HCT116 (cell line): ENCODE data around the gene TK1. TPM values are rescaled to one million over a fixed set of nuclear protein-coding genes. Genes with fewer than 3 reads are reported as not detected.

Experiments
- ATAC-seq: fragments of 200-7000 bp; cut with Tn5 transposase; 2 replicates; pipeline ENCODE4 v1.9.1; 2020; ENCODE audit warnings: mild to moderate bottlenecking, moderate library complexity
- BruUV-seq: library from RNA; stranded (reverse); fragments of 400-500 nt; replicated peaks from 2 replicates; lab custom pipeline; 2021; lab: Mats Ljungman, UMichigan
- CTCF ChIA-PET: fragments of 300-600 bp; sonication (Branson Sonifier 250); formaldehyde crosslinking; loops from one replicate; lab custom pipeline; 2021; ENCODE audit warnings: antibody characterized with exemption; lab: Charles Lee
- POLR2A ChIA-PET: fragments of 300-600, 350-600 bp; sonication (Branson Sonifier 250); formaldehyde crosslinking; loops from one replicate; lab custom pipeline; 2021; ENCODE audit warnings: antibody characterized with exemption; lab: Charles Lee
- RAD21 ChIA-PET, 2 experiments: fragments of 300-600 bp; sonication (Branson Sonifier 250); formaldehyde crosslinking; loops; one replicate each; lab custom pipeline; 2023; ENCODE audit warnings: low total read pairs in 2 of 2; ENCODE audit not compliant: uncharacterized antibody in 2 of 2, unreplicated experiment in 2 of 2, low non-redundant PET in 1 of 2; lab: Charles Lee
- DNase-seq: peaks from one replicate; pipeline ENCODE4 v3.0.0-alpha.2; 2010; ENCODE audit warnings: low read depth, low spot score
- H2AFZ ChIP-seq: fragments of 200-600 bp; shearing (Covaris generic), sonication (generic); 2 replicates; pipeline ENCODE4 v1.6.1; 2017; ENCODE audit warnings: low read depth, mixed run types, mixed read lengths, antibody characterized with exemption, low read length; ENCODE audit not compliant: poor library complexity, severe bottlenecking
- H3K27ac ChIP-seq: 2 replicates; pipeline ENCODE4 v1.5.1; 2012; ENCODE audit warnings: low read depth, low read length
- H3K27me3 ChIP-seq: fragments of 200-600 bp; sonication (generic); 2 replicates; pipeline ENCODE4 v1.6.1; 2016; ENCODE audit warnings: mixed run types, low read length, mixed read lengths; ENCODE audit not compliant: insufficient read depth
- H3K36me3 ChIP-seq, 2 experiments: fragments of 200-500 bp in 1 of 2; fragments of 200-600 bp in 1 of 2; sonication (Bioruptor generic) in 1 of 2; sonication (generic) in 1 of 2; 2 replicates each; pipeline versions ENCODE4 v1.5.1 to v1.6.1; 2014 to 2016; ENCODE audit warnings: low read length in 2 of 2, inconsistent platforms in 1 of 2, mixed read lengths in 1 of 2, mixed run types in 1 of 2; ENCODE audit not compliant: insufficient read depth in 2 of 2, control insufficient read depth in 1 of 2
- H3K4me1 ChIP-seq, 2 experiments: fragments of 200-600 bp in 1 of 2; sonication (generic) in 1 of 2; 2 replicates each; pipeline versions ENCODE4 v1.5.1 to v1.6.1; 2012 to 2017; ENCODE audit warnings: low read length in 2 of 2, inconsistent platforms in 1 of 2, mild to moderate bottlenecking in 1 of 2, mixed read lengths in 1 of 2, mixed run types in 1 of 2, moderate library complexity in 1 of 2; ENCODE audit not compliant: insufficient read depth in 2 of 2, control insufficient read depth in 1 of 2
- H3K4me2 ChIP-seq: fragments of 200-600 bp; sonication (generic); 2 replicates; pipeline ENCODE4 v1.6.1; 2017; ENCODE audit warnings: mixed run types, low read length, mixed read lengths
- H3K4me3 ChIP-seq, 2 experiments: fragments of 200-600 bp in 1 of 2; sonication (generic) in 1 of 2; replicated peaks in 1 of 2; 2 replicates each; pipeline ENCODE4 v1.5.1; 2011 to 2016; ENCODE audit warnings: low read length in 2 of 2, control low read depth in 1 of 2, low read depth in 1 of 2, mild to moderate bottlenecking in 1 of 2, mixed read lengths in 1 of 2, mixed run types in 1 of 2
- H3K79me2 ChIP-seq: fragments of 200-600 bp; sonication (generic); 2 replicates; pipeline ENCODE4 v1.6.1; 2017; ENCODE audit warnings: mild to moderate bottlenecking, mixed run types, low read length, moderate library complexity, mixed read lengths; ENCODE audit not compliant: insufficient read depth
- H3K9ac ChIP-seq: fragments of 200-600 bp; sonication (generic); 2 replicates; pipeline ENCODE4 v1.6.1; 2016; ENCODE audit warnings: low read length, mixed read lengths
- H3K9me2 ChIP-seq: fragments of 200-600 bp; sonication (generic), shearing (Covaris generic); 2 replicates; pipeline ENCODE4 v1.6.1; 2017; ENCODE audit warnings: mixed run types, mild to moderate bottlenecking, moderate library complexity; ENCODE audit not compliant: insufficient read depth
- H3K9me3 ChIP-seq, 2 experiments: fragments of 200-500 bp in 1 of 2; fragments of 200-600 bp in 1 of 2; sonication (Bioruptor generic) in 1 of 2; sonication (generic) in 1 of 2; 2 replicates each; pipeline ENCODE4 v1.6.1; 2014 to 2017; ENCODE audit warnings: low read length in 2 of 2, mixed read lengths in 2 of 2, inconsistent platforms in 1 of 2, low read depth in 1 of 2, mild to moderate bottlenecking in 1 of 2, mixed run types in 1 of 2, moderate library complexity in 1 of 2; ENCODE audit not compliant: control insufficient read depth in 1 of 2, insufficient read depth in 1 of 2
- H4K20me1 ChIP-seq: fragments of 200-600 bp; sonication (generic), shearing (Covaris generic); 2 replicates; pipeline ENCODE4 v1.6.1; 2017; ENCODE audit warnings: mixed run types, mild to moderate bottlenecking, moderate library complexity; ENCODE audit not compliant: insufficient read depth
- CBX3 ChIP-seq: IDR thresholded peaks from 2 replicates; pipeline ENCODE4 v1.6.1; 2012; ENCODE audit warnings: low read depth
- CEBPB ChIP-seq: IDR thresholded peaks from 2 replicates; pipeline ENCODE4 v1.6.1; 2012; ENCODE audit warnings: low read depth
- EGR1 ChIP-seq: IDR thresholded peaks from 2 replicates; pipeline ENCODE4 v1.6.1; 2012; ENCODE audit warnings: low read depth
- ELF1 ChIP-seq: IDR thresholded peaks from 2 replicates; pipeline ENCODE4 v1.6.1; 2012; ENCODE audit warnings: low read depth, borderline replicate concordance
- EZH2phosphoT487 ChIP-seq: fragments of 200-600 bp; IDR thresholded peaks from 2 replicates; pipeline ENCODE4 v1.6.1; 2018; ENCODE audit warnings: antibody characterized with exemption, borderline replicate concordance
- FOSL1 ChIP-seq: IDR thresholded peaks from 2 replicates; pipeline ENCODE4 v1.6.1; 2012; ENCODE audit warnings: low read depth
- MAX ChIP-seq: IDR thresholded peaks from 2 replicates; pipeline ENCODE4 v1.6.1; 2012
- POLR2A ChIP-seq: IDR thresholded peaks from 2 replicates; pipeline ENCODE4 v1.7.0; 2011; ENCODE audit warnings: borderline replicate concordance; ENCODE audit not compliant: insufficient read depth, insufficient read length; ENCODE audit errors: extremely low read depth
- RAD21 ChIP-seq: IDR thresholded peaks from 2 replicates; pipeline ENCODE4 v1.6.1; 2012; ENCODE audit warnings: low read depth, mild to moderate bottlenecking
- REST ChIP-seq: IDR thresholded peaks from 2 replicates; pipeline ENCODE4 v1.6.1; 2012; ENCODE audit warnings: low read depth
- SIN3A ChIP-seq: IDR thresholded peaks from 2 replicates; pipeline ENCODE4 v1.6.1; 2012; ENCODE audit warnings: low read depth
- SP1 ChIP-seq: IDR thresholded peaks from 2 replicates; pipeline ENCODE4 v1.6.1; 2012; ENCODE audit warnings: low read depth
- SRF ChIP-seq: IDR thresholded peaks from 2 replicates; pipeline ENCODE4 v1.6.1; 2012; ENCODE audit warnings: low read depth
- TCF7L2 ChIP-seq: IDR thresholded peaks from 2 replicates; pipeline ENCODE4 v1.7.0; 2011; ENCODE audit warnings: borderline replicate concordance, inconsistent platforms; ENCODE audit not compliant: insufficient read depth, insufficient read length; ENCODE audit errors: extremely low read depth
- YY1 ChIP-seq: IDR thresholded peaks from 2 replicates; pipeline ENCODE4 v1.6.1; 2011; ENCODE audit warnings: low read length, low read depth, moderate library complexity, mild to moderate bottlenecking; ENCODE audit not compliant: insufficient replicate concordance; ENCODE audit errors: extremely low read depth
- ZFX ChIP-seq: fragments of 450-650 bp; IDR thresholded peaks from 2 replicates; pipeline ENCODE4 v1.6.1; 2017
- ZNF274 ChIP-seq: fragments of 200-500 bp; sonication (Bioruptor generic); IDR thresholded peaks from 2 replicates; pipeline ENCODE4 v1.6.1; 2014; ENCODE audit warnings: mild to moderate bottlenecking, low read depth, low read length, inconsistent platforms
- intact Hi-C: fragments of 100-400 bp; cut with micrococcal nuclease; formaldehyde crosslinking; loops from 2 replicates; pipeline ENCODE4 v1.10.0; 2022
- total RNA-seq: library from RNA; stranded (reverse); gene quantifications from one replicate; pipeline ENCODE4 v1.2.1, GENCODE V29; 2021; ENCODE audit not compliant: unreplicated experiment
- TF ChIP-seq, protein P1 (sequence below): IDR thresholded peaks from 2 replicates; pipeline ENCODE4 v1.6.1; 2011; ENCODE audit warnings: mild to moderate bottlenecking, low read length, moderate library complexity; ENCODE audit not compliant: insufficient replicate concordance; ENCODE audit errors: extremely low read depth
- TF ChIP-seq, protein P2 (sequence below), 3 experiments: fragments of 200-600 bp in 1 of 3; sonication (generic) in 1 of 3; IDR thresholded peaks in 2 of 3; conservative IDR thresholded peaks in 1 of 3; 2 replicates each; pipeline ENCODE4 v1.5.1; 2012 to 2017; ENCODE audit warnings: low read depth in 2 of 3, low read length in 2 of 3, antibody characterized with exemption in 1 of 3, borderline replicate concordance in 1 of 3, control low read depth in 1 of 3, mild to moderate bottlenecking in 1 of 3, mixed read lengths in 1 of 3, mixed run types in 1 of 3, moderate library complexity in 1 of 3; ENCODE audit not compliant: insufficient read depth in 1 of 3

The TK1 gene
- total RNA-seq, 1 experiment from 2014 or later = 315 TPM

DNA sequence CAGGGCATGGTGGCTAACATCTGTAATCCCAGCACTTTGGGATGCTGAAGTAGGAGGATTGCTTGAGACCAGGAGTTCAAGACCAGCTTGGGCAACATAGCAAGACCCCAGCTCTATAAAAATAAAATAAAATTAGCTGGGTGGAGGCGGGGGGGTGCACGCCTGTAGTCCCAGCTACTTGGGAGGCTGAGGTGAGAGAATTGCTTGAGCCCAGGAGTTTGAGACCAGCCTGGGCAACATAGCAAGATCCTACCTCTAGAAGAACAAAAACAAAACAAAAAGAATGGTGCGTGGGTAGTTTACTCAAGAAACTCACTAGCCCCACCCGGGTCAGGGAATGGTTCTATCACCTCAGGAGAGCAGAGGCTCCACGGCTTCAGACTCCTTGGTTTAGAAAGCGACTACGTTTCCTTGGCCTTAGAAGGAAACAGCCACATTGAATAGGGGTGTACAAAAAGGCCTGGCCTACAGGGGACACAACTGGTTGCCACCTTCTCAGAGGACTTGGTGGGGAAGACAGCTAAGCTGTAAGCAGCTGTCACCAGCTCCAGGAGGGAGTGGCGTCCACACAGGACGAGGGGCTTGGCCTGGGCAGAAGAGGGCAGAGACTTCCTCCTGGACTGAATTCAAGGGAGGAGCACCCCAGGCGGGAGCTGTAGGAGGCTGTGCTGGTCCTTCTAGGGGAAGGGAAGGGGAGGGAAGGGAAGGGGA, 716 bp downstream of the TK1 start:
- Histone ChIP-seq H3K27me3 (no peaks in the 10 kb centered on the region), H3K27ac (peak overlapping the region; percentile 52), H3K9me2 (no peaks in the 10 kb centered on the region), H2AFZ (no peak overlapping the region), H3K4me3 (peak overlapping the region; percentile 94 to 95), H3K4me2 (peak overlapping the region; percentile 99), H4K20me1 (0 out of 2 replicates have a peak, but pooled peaks cover 3% of the 10 kb centered on the region), H3K79me2 (peaks cover 84% of the 10 kb centered on the region), H3K36me3 (peaks cover 29 to 44% of the 10 kb centered on the region in 2 experiments), H3K9ac (peak overlapping the region; percentile 98), H3K9me3 (no peaks in the 10 kb centered on the region), H3K4me1 (peaks cover 22 to 55% of the 10 kb centered on the region in 2 experiments)
- intact Hi-C loops = loop anchor here (2.0 kb wide), 1 partner anchor 17 kb away; the partner anchor contains the start of gene SYNGR2
- DNase-seq = no peak
- RAD21 ChIA-PET = interaction anchor here (0.7 to 1.4 kb wide), 3 partner anchors 21 to 101 kb away, joined by 3 to 9 read pairs (median 7); no protein-coding TSS in a partner anchor
- ATAC-seq = peak; percentile 43
- POLR2A ChIA-PET = interaction anchor here (0.7 to 4.1 kb wide), 23 partner anchors 11 to 228 kb away, joined by 3 to 77 read pairs (median 6); partner anchors contain the start of genes TMC6, TMC8 and TNRC6C
- CTCF ChIA-PET = interaction anchor here (0.8 to 2.8 kb wide), 15 partner anchors 8 to 167 kb away, joined by 3 to 14 read pairs (median 5); no protein-coding TSS in a partner anchor
- BruUV-seq = TSS peak; percentile 40
- TF ChIP-seq EGR1 (no peak), MAX (no peak), POLR2A (no peak), SP1 (no peak), FOSL1 (no peak), RAD21 (no peak), TCF7L2 (no peak), ZFX (no peak), CBX3 (no peak), SRF (no peak), CEBPB (no peak), ELF1 (no peak), ZNF274 (no peak), YY1 (no peak), REST (no peak), EZH2phosphoT487 (no peak), SIN3A (no peak)
- TF ChIP-seq, protein P1, sequence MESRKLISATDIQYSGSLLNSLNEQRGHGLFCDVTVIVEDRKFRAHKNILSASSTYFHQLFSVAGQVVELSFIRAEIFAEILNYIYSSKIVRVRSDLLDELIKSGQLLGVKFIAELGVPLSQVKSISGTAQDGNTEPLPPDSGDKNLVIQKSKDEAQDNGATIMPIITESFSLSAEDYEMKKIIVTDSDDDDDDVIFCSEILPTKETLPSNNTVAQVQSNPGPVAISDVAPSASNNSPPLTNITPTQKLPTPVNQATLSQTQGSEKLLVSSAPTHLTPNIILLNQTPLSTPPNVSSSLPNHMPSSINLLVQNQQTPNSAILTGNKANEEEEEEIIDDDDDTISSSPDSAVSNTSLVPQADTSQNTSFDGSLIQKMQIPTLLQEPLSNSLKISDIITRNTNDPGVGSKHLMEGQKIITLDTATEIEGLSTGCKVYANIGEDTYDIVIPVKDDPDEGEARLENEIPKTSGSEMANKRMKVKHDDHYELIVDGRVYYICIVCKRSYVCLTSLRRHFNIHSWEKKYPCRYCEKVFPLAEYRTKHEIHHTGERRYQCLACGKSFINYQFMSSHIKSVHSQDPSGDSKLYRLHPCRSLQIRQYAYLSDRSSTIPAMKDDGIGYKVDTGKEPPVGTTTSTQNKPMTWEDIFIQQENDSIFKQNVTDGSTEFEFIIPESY = no peak
- TF ChIP-seq, protein P2, sequence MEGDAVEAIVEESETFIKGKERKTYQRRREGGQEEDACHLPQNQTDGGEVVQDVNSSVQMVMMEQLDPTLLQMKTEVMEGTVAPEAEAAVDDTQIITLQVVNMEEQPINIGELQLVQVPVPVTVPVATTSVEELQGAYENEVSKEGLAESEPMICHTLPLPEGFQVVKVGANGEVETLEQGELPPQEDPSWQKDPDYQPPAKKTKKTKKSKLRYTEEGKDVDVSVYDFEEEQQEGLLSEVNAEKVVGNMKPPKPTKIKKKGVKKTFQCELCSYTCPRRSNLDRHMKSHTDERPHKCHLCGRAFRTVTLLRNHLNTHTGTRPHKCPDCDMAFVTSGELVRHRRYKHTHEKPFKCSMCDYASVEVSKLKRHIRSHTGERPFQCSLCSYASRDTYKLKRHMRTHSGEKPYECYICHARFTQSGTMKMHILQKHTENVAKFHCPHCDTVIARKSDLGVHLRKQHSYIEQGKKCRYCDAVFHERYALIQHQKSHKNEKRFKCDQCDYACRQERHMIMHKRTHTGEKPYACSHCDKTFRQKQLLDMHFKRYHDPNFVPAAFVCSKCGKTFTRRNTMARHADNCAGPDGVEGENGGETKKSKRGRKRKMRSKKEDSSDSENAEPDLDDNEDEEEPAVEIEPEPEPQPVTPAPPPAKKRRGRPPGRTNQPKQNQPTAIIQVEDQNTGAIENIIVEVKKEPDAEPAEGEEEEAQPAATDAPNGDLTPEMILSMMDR (IDR thresholded peaks at IDR 0.05 in 2 of 3, conservative IDR thresholded peaks at IDR 0.05 in 1 of 3; ENCODE audit: borderline replicate concordance in 1 of 3, insufficient read depth in 1 of 3, low read depth in 2 of 3, low read length in 2 of 3) = no peak
